CD4-positive, alpha-beta T cell treated with Interleukin-6 for 4 hours (primary cell): ENCODE data around the gene FXN.
"Not testable (repeated sequence)": the region's sequence is repeated elsewhere in the genome, so short reads cannot be mapped to it uniquely, and the experiment has no call there.

Experiments used
- DNase-seq: peaks from one replicate; pipeline ENCODE4 v3.0.0-alpha.2; 2020; ENCODE audit warnings: mixed read lengths

Gene FXN

DNA sequence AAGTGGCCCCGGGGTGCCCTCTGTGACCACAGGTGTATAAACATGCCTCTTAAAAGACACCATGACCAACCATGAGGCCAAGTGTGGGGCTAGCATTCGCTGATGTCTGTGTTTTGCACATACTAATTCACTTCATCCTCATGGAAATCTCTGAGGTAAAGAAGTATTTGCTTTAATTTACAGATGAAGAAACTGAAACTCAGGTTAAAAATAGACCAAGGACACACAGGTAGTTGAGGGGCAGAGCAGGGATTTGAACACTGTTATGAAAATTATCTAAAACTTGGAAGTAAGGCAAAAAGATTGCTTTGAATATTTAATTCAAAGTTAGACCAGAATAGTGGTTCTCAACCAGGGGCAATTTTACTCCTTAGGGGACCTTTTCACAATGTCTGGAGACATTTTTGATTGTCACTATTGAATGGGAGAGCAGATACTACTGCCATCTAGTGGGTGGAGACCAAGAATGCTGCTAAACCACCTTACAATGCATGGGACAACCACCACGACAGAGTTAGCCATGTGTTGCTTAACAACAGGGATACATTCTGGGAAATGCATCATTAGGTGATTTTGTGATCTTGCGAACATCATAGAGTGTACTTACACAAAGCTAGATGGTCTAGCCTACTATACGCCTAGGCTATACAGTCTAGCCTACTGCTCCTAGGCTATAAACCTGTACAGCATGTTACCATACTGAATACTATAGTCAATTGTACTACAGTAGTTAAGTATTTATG lies 8.0 kb upstream of the FXN start:
- peak; percentile 50 for DNase-seq

GRCh38 chr9:69028754-69029153 lies 6.8 kb upstream of the FXN start:
- DNase-seq: peak; percentile 55

DNA sequence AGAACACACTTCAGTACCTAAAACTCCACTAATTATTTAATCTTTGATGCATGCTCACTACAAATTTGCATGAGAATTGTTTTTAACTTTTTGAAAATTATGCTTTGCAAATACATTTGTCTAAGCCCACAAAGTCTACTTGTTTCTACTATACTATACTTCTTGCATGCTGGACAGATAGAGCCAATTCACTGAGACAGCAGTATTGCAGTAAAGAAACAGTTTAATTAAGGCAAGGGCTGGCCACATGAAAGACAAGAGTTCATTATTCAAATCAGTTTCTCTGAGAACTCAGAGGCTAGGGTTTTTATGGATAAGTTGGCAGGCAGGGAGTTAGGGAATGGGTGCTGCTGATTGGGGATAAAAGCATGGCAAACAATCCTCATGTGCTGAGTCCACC lies 6.0 kb upstream of the FXN start:
- no peak for DNase-seq

DNA sequence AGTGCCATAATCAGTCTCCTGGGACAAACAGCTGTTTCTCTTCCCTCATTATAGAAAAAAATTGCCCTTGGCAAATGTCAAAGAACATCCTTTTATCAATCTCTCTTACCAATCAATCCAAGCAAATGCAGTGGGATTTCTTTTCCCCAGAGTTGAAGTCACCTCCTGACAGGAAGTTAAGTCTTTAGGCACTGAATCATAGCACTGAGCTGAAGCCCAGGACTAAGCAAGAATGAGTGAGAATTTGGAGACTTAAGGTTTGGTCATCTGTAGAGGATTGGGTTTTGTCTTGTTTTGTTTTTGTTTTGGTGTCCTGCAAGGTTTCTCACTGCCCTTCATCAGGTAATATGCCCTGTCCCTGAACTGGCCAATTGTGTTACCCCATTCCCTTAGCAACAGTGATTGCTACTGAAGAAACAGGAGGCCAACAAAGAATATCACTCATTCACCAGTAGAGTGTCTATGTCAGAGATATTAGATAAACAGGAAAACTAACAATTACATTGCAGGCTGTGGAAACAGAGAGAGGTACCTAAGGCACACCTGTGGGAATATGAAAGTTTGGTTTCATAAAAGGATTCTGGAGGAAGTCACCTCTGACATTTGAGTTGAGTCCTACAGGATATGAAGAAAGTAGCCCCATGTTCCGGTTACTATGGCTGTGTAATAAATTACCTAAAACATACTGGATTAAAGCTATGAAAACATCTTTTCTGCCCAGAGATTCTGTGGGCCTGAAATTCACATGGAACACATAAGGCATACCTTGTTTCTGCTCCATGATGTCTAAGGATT lies 4.5 kb upstream of the FXN start:
- DNase-seq: no peak

- DNase-seq: no peak
Observed at GRCh38 chr9:69034071-69034470, 1.5 kb upstream of the FXN start.

DNA sequence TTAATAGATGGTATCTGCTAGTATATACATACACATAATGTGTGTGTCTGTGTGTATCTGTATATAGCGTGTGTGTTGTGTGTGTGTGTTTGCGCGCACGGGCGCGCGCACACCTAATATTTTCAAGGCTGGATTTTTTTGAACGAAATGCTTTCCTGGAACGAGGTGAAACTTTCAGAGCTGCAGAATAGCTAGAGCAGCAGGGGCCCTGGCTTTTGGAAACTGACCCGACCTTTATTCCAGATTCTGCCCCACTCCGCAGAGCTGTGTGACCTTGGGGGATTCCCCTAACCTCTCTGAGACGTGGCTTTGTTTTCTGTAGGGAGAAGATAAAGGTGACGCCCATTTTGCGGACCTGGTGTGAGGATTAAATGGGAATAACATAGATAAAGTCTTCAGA lies 757 bp downstream of the FXN start:
- DNase-seq: no peak

DNA sequence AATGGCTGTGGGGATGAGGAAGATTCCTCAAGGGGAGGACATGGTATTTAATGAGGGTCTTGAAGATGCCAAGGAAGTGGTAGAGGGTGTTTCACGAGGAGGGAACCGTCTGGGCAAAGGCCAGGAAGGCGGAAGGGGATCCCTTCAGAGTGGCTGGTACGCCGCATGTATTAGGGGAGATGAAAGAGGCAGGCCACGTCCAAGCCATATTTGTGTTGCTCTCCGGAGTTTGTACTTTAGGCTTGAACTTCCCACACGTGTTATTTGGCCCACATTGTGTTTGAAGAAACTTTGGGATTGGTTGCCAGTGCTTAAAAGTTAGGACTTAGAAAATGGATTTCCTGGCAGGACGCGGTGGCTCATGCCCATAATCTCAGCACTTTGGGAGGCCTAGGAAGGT lies 1.2 kb downstream of the FXN start:
- DNase-seq: no peak

DNA sequence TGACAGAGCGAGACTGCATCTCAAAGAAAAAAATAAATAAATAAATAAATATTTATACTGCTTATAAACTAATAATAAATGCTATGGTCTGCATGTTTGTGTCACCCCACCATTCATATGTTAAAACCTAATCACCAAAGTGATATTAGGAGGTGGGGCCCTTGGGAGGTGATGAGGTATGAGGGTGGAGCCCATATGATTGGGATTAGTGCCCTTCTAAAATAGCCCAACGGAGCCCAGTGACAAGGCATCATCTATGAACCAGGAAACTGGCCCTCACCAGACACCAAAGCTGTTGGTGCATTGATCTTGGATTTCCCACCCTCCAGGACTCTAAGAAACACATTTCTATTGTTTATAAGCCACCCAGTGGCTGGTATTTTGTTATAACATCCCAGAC lies 5.1 kb downstream of the FXN start:
- no peak for DNase-seq

DNA sequence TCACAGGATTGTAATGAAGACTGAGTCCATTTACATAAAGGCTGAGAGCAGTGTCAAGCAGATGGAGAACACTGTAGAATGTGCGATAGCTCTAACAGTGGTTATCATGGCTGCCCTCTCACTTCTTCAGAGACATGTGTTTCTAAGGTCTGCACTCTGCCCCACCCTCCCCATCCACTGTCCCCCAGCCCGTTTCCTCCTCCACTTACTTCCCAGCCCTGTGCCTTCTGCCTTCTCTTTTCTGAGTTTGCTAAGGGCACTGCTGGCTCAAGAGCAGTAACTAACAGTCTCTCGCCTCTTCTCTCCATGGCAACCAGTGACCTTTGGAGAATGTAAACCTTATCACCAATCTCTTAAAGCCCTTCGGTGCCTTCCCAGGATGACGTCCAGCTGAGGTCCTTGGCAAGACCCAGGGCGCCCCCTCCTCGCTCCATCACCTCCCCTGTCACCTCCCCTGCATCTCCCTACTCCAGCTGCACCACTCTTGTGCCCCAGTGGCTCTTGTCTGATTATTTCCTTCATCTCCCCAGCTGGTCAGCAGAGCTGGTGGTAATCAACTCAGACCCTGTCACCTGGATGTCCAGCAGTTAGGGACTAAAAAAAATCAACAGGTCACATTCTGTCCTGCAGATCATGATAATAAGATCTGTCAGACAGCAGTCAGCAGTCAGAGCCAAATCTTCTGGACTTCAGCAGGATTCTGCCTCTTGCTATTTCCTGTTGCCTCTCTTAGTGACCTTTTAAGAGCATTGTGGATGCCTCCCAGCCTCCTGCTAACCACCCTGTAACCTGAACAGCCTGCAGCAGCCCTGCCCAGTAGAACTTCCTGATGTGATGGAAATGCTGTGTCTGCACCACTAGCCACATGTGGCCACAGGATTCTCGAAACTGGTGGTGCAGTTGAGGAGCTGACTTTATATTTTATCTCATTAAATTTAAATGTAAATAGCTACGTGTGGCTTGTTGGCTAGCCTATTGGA lies 9.0 kb downstream of the FXN start:
- no peak for DNase-seq

DNA sequence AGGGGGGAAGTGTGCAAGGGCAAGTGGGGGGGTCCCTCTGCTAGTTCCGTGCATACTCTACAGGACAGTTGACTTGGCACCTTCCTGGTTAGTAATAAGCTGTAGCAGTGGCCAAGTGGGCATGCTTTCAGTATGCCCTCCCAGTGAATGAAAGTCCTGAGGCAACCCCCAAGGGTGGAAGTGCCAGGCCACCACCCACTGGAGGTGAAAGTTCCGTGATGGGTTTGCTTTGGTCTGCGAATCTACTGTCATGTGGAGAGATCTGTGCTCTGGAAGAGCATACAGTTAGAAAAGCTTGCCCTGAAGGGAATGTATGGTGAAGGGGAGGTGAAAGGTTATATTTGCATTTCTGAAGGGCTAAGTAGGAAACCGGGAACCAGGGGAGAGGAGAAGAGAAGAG lies 10.3 kb downstream of the FXN start:
- DNase-seq: no peak

- DNase-seq: no peak
Observed at GRCh38 chr9:69046723-69047122, 11.2 kb downstream of the FXN start.

DNA sequence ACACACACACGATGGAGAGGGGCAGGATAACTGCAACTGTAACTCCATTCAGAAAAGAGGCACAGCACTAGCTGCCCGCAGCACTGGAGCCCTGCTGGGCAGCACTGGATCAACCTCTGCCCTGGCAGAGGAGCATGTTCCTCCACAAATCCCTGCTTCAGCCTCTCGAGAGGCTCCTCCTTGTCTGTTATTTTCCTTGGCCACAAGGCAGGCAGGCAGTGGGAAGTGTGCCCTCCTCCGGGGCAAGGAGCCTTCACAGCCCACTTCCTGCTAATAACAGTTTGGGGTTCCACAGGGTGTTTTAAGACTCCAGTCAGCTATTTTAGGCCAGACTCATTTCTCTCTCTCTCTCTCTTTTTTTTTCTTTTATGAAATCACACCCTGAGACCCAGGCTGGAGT lies 11.8 kb downstream of the FXN start:
- DNase-seq: no peak

DNA sequence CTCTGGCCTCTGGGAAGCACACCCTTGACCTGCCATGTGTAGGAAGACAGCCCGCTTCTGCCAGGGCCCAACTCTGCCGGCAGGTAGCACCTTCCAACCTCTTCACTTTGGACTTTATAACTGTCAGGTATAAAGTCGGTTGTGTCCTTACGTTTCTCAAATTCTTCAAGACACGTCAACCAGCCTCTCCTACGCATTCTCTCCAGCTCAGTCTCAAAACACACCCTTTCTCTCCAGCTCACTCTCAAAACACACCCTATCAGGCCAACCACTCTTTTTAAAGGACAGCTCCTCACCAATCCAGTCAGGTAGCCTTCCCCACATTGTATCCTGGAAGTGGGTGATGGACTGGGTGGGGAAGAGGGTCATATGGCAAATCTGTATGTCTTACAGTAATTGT lies 13.5 kb downstream of the FXN start:
- no peak for DNase-seq

GRCh38 chr9:69050936-69051335 lies 15.4 kb downstream of the FXN start:
- not testable (repeated sequence) for DNase-seq

- DNase-seq: no peak
Observed at GRCh38 chr9:69054989-69055388, 19.4 kb downstream of the FXN start.

DNA sequence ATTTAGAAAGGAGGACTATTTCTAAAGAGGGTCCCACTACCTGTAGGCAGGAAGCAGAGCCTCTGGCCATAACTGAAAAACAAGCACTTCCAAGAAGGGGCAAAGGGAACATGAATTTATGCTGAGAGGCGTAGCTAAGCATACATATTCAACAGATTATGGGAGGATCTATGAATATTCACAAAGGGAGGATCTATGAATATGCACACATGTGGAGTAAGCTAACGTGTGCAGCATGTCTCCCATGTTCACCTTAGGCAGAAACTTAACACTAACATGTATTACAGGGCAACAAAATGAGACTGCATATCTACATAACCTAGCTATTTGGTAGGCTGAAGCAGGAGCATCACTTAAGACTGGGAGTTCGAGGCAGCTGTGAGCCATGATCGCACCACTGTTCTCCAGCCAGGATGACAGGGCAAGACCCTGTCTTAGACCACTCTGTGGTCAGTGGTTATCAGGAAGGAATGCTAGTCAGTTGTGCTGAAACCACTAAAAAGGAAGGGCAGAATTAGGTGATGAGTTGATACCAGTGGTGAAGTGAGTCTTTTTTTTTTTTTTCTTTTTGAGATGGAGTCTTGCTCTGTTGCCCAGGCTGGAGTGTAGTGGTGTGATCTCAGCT lies 20.8 kb downstream of the FXN start:
- DNase-seq: no peak

- no peak for DNase-seq
Observed at GRCh38 chr9:69058101-69058500, 22.5 kb downstream of the FXN start.

GRCh38 chr9:69060766-69061165 lies 25.2 kb downstream of the FXN start:
- DNase-seq: no peak

DNA sequence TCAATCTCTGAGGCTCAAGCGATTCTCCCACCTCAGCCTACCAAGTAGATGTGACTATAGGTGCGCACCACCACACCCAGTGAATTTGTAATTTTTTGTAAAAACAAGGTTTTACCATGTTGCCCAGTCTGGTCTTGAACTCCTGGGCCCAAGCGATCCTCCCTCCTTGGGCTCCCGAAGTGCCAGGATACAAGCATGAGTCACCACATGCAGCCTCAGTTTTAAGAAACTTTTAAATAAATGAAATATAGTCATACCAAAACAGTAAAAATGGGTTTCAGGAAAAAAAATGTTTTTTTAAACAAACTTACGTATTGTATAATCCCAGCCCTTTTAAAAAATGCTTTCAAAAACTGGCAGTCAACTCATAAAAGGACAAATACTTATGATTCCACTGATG lies 26.6 kb downstream of the FXN start:
- no peak for DNase-seq

GRCh38 chr9:69063839-69064238 lies 28.3 kb downstream of the FXN start:
- DNase-seq: no peak

DNA sequence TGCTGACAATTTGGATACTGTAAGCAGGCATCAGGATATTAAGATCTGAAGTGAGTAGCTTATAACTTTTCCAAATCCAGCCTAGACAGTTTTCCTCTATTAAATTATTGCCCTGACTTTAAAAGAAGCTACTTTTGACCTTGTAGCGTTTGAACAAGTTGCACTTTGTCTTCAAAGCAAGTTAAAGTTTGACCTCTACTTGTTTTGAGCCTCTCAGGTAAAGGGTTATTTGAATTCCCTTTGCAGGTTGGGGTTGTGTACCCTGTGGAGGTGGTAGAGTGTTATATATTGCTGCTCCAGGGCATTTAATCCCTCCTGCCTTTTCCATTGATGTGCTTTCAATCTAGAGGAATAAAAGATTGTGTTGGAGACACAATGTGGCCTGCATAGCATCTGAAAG lies 30.1 kb downstream of the FXN start:
- no peak for DNase-seq

DNA sequence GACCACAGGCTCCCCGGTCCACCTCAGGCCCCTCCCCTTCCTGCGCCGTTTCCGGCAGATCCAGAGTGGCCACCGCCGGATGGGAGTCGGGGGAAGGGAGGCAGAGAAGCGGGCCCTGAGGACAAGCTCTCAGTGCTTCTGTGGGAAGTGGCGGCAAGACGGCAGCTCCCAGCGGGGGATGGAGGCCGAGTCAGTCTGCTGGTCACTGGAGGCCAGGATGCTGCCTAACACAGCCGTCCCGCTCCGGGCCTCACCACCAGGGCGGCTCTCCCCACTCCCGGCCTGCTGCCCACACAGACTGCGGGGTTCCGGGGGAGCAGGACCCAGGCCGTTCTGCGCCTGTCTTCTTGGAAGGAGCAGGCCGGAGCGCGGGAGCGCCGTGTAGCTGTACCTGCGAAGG lies 31.4 kb downstream of the FXN start:
- DNase-seq: no peak

- no peak for DNase-seq
Observed at GRCh38 chr9:69070201-69070600, 34.6 kb downstream of the FXN start.
